Measurements from ENCODE around the gene NRCAM.
A peak's percentile ranks its signal among the peaks of the same experiment; 100 is the strongest.

The NRCAM gene

GRCh38 chr7:108296911-108297310, 159.3 kb downstream of the NRCAM start:
- Histone ChIP-seq H3K27me3 (ENCODE audit: insufficient read depth, low read depth, severe bottlenecking) (no peaks in the 10 kb centered on the region), H3K4me3 (ENCODE audit: low read depth, low read length) (no peak overlapping the region), H3K9me3 (ENCODE audit: severe bottlenecking) (no peaks in the 10 kb centered on the region), H3K36me3 (no peaks in the 10 kb centered on the region), H3K27ac (no peak overlapping the region)
- DNase-seq: no peak
- no peak for TF ChIP-seq CTCF (IDR thresholded peaks at IDR 0.05; ENCODE audit: low read depth, low read length)

GRCh38 chr7:108294595-108294994, 161.6 kb downstream of the NRCAM start:
- Histone ChIP-seq H3K9me3 (ENCODE audit: severe bottlenecking) (no peaks in the 10 kb centered on the region), H3K27me3 (ENCODE audit: insufficient read depth, low read depth, severe bottlenecking) (no peaks in the 10 kb centered on the region), H3K36me3 (no peaks in the 10 kb centered on the region), H3K27ac (no peak overlapping the region), H3K4me3 (ENCODE audit: low read depth, low read length) (no peak overlapping the region)
- TF ChIP-seq CTCF (IDR thresholded peaks at IDR 0.05; ENCODE audit: low read depth, low read length): no peak
- DNase-seq: no peak

GRCh38 chr7:108293149-108293612, 163.1 kb downstream of the NRCAM start:
- DNase-seq: peak; percentile 84
- no peak for TF ChIP-seq CTCF (IDR thresholded peaks at IDR 0.05; ENCODE audit: low read depth, low read length)
- Histone ChIP-seq H3K27ac (peak overlapping the region; percentile 38), H3K4me3 (ENCODE audit: low read depth, low read length) (no peak overlapping the region), H3K9me3 (ENCODE audit: severe bottlenecking) (no peaks in the 10 kb centered on the region), H3K36me3 (no peaks in the 10 kb centered on the region), H3K27me3 (ENCODE audit: insufficient read depth, low read depth, severe bottlenecking) (no peaks in the 10 kb centered on the region)

- Histone ChIP-seq H3K9me3 (ENCODE audit: severe bottlenecking) (peaks cover 2% of the 10 kb centered on the region), H3K36me3 (no peaks in the 10 kb centered on the region), H3K27me3 (ENCODE audit: insufficient read depth, low read depth, severe bottlenecking) (no peaks in the 10 kb centered on the region), H3K27ac (peak overlapping the region; percentile 38), H3K4me3 (ENCODE audit: low read depth, low read length) (no peak overlapping the region)
- TF ChIP-seq CTCF (IDR thresholded peaks at IDR 0.05; ENCODE audit: low read depth, low read length): no peak
- DNase-seq: no peak
These were observed 163.7 kb downstream of the NRCAM start for GRCh38 chr7:108292541-108292940.

- no peak overlapping the region for H3K4me3 ChIP-seq (ENCODE audit: low read depth, low read length)
- TF ChIP-seq CTCF (IDR thresholded peaks at IDR 0.05; ENCODE audit: low read depth, low read length): no peak
- no peak overlapping the region for H3K27ac ChIP-seq
- DNase-seq: no peak
- H3K9me3 ChIP-seq (ENCODE audit: severe bottlenecking): peaks cover 2% of the 10 kb centered on the region
- H3K27me3 ChIP-seq (ENCODE audit: insufficient read depth, low read depth, severe bottlenecking): no peaks in the 10 kb centered on the region
- H3K36me3 ChIP-seq: no peaks in the 10 kb centered on the region
These were observed 164.3 kb downstream of the NRCAM start for GRCh38 chr7:108291791-108292440.

GRCh38 chr7:108291152-108291508, 165.1 kb downstream of the NRCAM start:
- no peak for TF ChIP-seq CTCF (IDR thresholded peaks at IDR 0.05; ENCODE audit: low read depth, low read length)
- H3K27me3 ChIP-seq (ENCODE audit: insufficient read depth, low read depth, severe bottlenecking): no peaks in the 10 kb centered on the region
- no peak overlapping the region for H3K4me3 ChIP-seq (ENCODE audit: low read depth, low read length)
- no peaks in the 10 kb centered on the region for H3K36me3 ChIP-seq
- no peak for DNase-seq
- H3K27ac ChIP-seq: no peak overlapping the region
- H3K9me3 ChIP-seq (ENCODE audit: severe bottlenecking): peaks cover 2% of the 10 kb centered on the region

Data from WERI-Rb-1 (cell line).